OCI-LY1 (cell line): Measurements from ENCODE around the gene FAM76A.
"Not testable (repeated sequence)": the region's sequence is repeated elsewhere in the genome, so short reads cannot be mapped to it uniquely, and the experiment has no call there.

Source experiments
- H2AFZ ChIP-seq: fragments of 200-600 bp; sonication (generic), shearing (Covaris generic); 2 replicates; pipeline ENCODE4 v1.6.0; 2014; ENCODE audit warnings: antibody characterized with exemption, mild to moderate bottlenecking, low read length
- H3F3A ChIP-seq: fragments of 200-600 bp; sonication (generic), shearing (Covaris generic); 2 replicates; pipeline ENCODE4 v1.6.0; 2014; ENCODE audit warnings: mild to moderate bottlenecking, antibody characterized with exemption, low read length, moderate library complexity; ENCODE audit not compliant: insufficient read depth
- H3K27ac ChIP-seq: fragments of 200-600 bp; sonication (generic); 2 replicates; pipeline ENCODE4 v1.5.1; 2014; ENCODE audit warnings: low read length, mixed run types, mild to moderate bottlenecking, low read depth; ENCODE audit not compliant: poor library complexity, severe bottlenecking
- H3K27me3 ChIP-seq: fragments of 200-600 bp; sonication (generic); 2 replicates; pipeline ENCODE4 v1.6.0; 2014; ENCODE audit warnings: antibody characterized with exemption, mild to moderate bottlenecking, low read length, moderate library complexity; ENCODE audit not compliant: insufficient read depth
- H3K36me3 ChIP-seq: fragments of 200-600 bp; sonication (generic); 2 replicates; pipeline ENCODE4 v1.6.1; 2014; ENCODE audit warnings: mild to moderate bottlenecking, antibody characterized with exemption, low read length, moderate library complexity, mixed read lengths; ENCODE audit not compliant: insufficient read depth
- H3K4me1 ChIP-seq: fragments of 200-600 bp; sonication (generic); 2 replicates; pipeline ENCODE4 v1.5.1; 2014; ENCODE audit warnings: mild to moderate bottlenecking, low read length, moderate library complexity; ENCODE audit not compliant: insufficient read depth, severe bottlenecking
- H3K4me2 ChIP-seq: fragments of 200-600 bp; sonication (generic), shearing (Covaris generic); 2 replicates; pipeline ENCODE4 v1.6.1; 2014; ENCODE audit warnings: low read length
- H3K4me3 ChIP-seq: fragments of 200-600 bp; sonication (generic); 2 replicates; pipeline ENCODE4 v1.5.1; 2014; ENCODE audit warnings: low read length, low read depth, mild to moderate bottlenecking, mixed read lengths; ENCODE audit not compliant: poor library complexity, severe bottlenecking
- H3K79me2 ChIP-seq: fragments of 200-600 bp; shearing (Covaris generic); 2 replicates; pipeline ENCODE4 v1.6.1; 2016; ENCODE audit warnings: mixed run types, low read length, mixed read lengths; ENCODE audit not compliant: insufficient read depth
- H3K9ac ChIP-seq: fragments of 200-600 bp; sonication (generic), shearing (Covaris generic); 2 replicates; pipeline ENCODE4 v1.6.1; 2014; ENCODE audit warnings: mild to moderate bottlenecking, low read length, mixed read lengths
- H3K9me2 ChIP-seq: fragments of 200-600 bp; sonication (generic), shearing (Covaris generic); 2 replicates; pipeline ENCODE4 v1.6.1; 2014; ENCODE audit warnings: low read depth, mild to moderate bottlenecking, low read length, mixed read lengths
- H3K9me3 ChIP-seq: fragments of 200-600 bp; shearing (Covaris generic); 2 replicates; pipeline ENCODE4 v1.6.1; 2014; ENCODE audit warnings: low read length, mixed read lengths
- H4K20me1 ChIP-seq: fragments of 200-600 bp; sonication (generic), shearing (Covaris generic); 2 replicates; pipeline ENCODE4 v1.6.0; 2016; ENCODE audit warnings: mild to moderate bottlenecking, low read length; ENCODE audit not compliant: insufficient read depth
- CTCF ChIP-seq: fragments of 200-600 bp; sonication (generic), shearing (Covaris generic); IDR thresholded peaks from 2 replicates; pipeline ENCODE4 v1.5.1; 2017; ENCODE audit warnings: mild to moderate bottlenecking, antibody characterized with exemption, low read length, moderate library complexity, mixed read lengths
- EZH2 ChIP-seq: fragments of 200-600 bp; sonication (generic), shearing (Covaris generic); IDR thresholded peaks from 2 replicates; pipeline ENCODE4 v1.8.0; 2017; ENCODE audit warnings: borderline replicate concordance, mixed run types, mild to moderate bottlenecking, antibody characterized with exemption, low read length, moderate library complexity, mixed read lengths

The FAM76A gene

GRCh38 chr1:27789540-27790041 lies 63.8 kb downstream of the FAM76A start:
- H3K36me3 ChIP-seq = peaks cover 36% of the 10 kb centered on the region
- no peaks in the 10 kb centered on the region for H3K4me1 ChIP-seq
- H3K9me2 ChIP-seq = no peaks in the 10 kb centered on the region
- 0 out of 2 replicates have a peak, but pooled peaks cover 2% of the 10 kb centered on the region for H3K79me2 ChIP-seq
- H3K9ac ChIP-seq = no peak overlapping the region
- H2AFZ ChIP-seq = no peak overlapping the region
- no peaks in the 10 kb centered on the region for H3F3A ChIP-seq
- no peaks in the 10 kb centered on the region for H4K20me1 ChIP-seq
- no peak overlapping the region for H3K4me3 ChIP-seq
- TF ChIP-seq EZH2 (no peak), CTCF (no peak)
- H3K27me3 ChIP-seq = no peaks in the 10 kb centered on the region
- H3K4me2 ChIP-seq = no peak overlapping the region
- H3K27ac ChIP-seq = no peak overlapping the region
- no peaks in the 10 kb centered on the region for H3K9me3 ChIP-seq

GRCh38 chr1:27790270-27790669 lies 64.5 kb downstream of the FAM76A start:
- H3K4me2 ChIP-seq, H3K9me3 ChIP-seq, H3K4me1 ChIP-seq: not testable (repeated sequence)

GRCh38 chr1:27795601-27796000 lies 69.8 kb downstream of the FAM76A start:
- Histone ChIP-seq H3K4me2 (no peak overlapping the region), H3K36me3 (peaks cover 66% of the 10 kb centered on the region), H2AFZ (no peak overlapping the region), H3K9me2 (no peaks in the 10 kb centered on the region), H3K4me3 (no peak overlapping the region), H3K27me3 (no peaks in the 10 kb centered on the region), H3K4me1 (no peaks in the 10 kb centered on the region), H3K9me3 (no peaks in the 10 kb centered on the region), H3K27ac (no peak overlapping the region), H3F3A (no peaks in the 10 kb centered on the region), H3K79me2 (no peaks in the 10 kb centered on the region), H3K9ac (no peak overlapping the region), H4K20me1 (no peaks in the 10 kb centered on the region)
- TF ChIP-seq CTCF (no peak), EZH2 (no peak)

More at GRCh38 chr1:27790270-27790669, 64.5 kb downstream of the FAM76A start:
- H3K9me2 ChIP-seq, H3K9ac ChIP-seq, H3K79me2 ChIP-seq, H2AFZ ChIP-seq, H3K27ac ChIP-seq, H4K20me1 ChIP-seq, H3K4me3 ChIP-seq, H3F3A ChIP-seq, H3K27me3 ChIP-seq: not testable (repeated sequence)
- peaks cover 42% of the 10 kb centered on the region for H3K36me3 ChIP-seq

- TF ChIP-seq EZH2 (no peak), CTCF (no peak)
- Histone ChIP-seq H3K9ac (no peak overlapping the region), H3K4me3 (no peak overlapping the region), H3K9me3 (no peaks in the 10 kb centered on the region), H3K27ac (no peak overlapping the region), H2AFZ (no peak overlapping the region), H3F3A (no peaks in the 10 kb centered on the region), H3K4me2 (no peak overlapping the region), H3K79me2 (no peaks in the 10 kb centered on the region), H3K36me3 (peaks cover 65% of the 10 kb centered on the region), H3K4me1 (no peaks in the 10 kb centered on the region), H4K20me1 (no peaks in the 10 kb centered on the region), H3K9me2 (no peaks in the 10 kb centered on the region), H3K27me3 (no peaks in the 10 kb centered on the region)
Observed at GRCh38 chr1:27804791-27805190, 79.0 kb downstream of the FAM76A start.
